ENCODE results near the gene MEIOB.

Gene MEIOB

GRCh38 chr16:1784977-1785845 is 86.8 kb downstream of the MEIOB start:
- Histone ChIP-seq H3K27ac (no peak overlapping the region), H3K4me3 (no peak overlapping the region)
- DNase-seq (ENCODE audit: low spot score): no peak
- no peak for TF ChIP-seq CTCF (IDR thresholded peaks at IDR 0.05)
